DND-41 (cell line): ENCODE measurements around the gene KRT9.

Source experiments
- ATAC-seq: fragments of 200-7000 bp; cut with Tn5 transposase; 3 replicates; pipeline ENCODE4 v1.9.1; 2021; ENCODE audit warnings: low read depth; ENCODE audit not compliant: insufficient read depth
- DNase-seq: peaks from one replicate; pipeline ENCODE4 v3.0.0-alpha.2; 2020
- H2AFZ ChIP-seq: 2 replicates; pipeline ENCODE4 v1.6.0; 2012; ENCODE audit warnings: low read depth, low read length
- H3K27ac ChIP-seq: 2 replicates; pipeline ENCODE4 v1.5.1; 2012; ENCODE audit warnings: low read length, inconsistent platforms
- H3K27me3 ChIP-seq: fragments of 200-600 bp; sonication (generic); 2 replicates; pipeline ENCODE4 v1.6.0; 2012; ENCODE audit warnings: low read length, mild to moderate bottlenecking, inconsistent platforms; ENCODE audit not compliant: insufficient read depth, poor library complexity
- H3K36me3 ChIP-seq: 2 replicates; pipeline ENCODE4 v1.5.1; 2012; ENCODE audit warnings: low read length, inconsistent platforms; ENCODE audit not compliant: insufficient read depth
- H3K4me1 ChIP-seq: 2 replicates; pipeline ENCODE4 v1.5.1; 2012; ENCODE audit warnings: mild to moderate bottlenecking, low read length; ENCODE audit not compliant: insufficient read depth
- H3K4me2 ChIP-seq: 2 replicates; pipeline ENCODE4 v1.6.0; 2012; ENCODE audit warnings: mild to moderate bottlenecking, moderate library complexity, low read length, inconsistent platforms; ENCODE audit not compliant: insufficient read depth
- H3K4me3 ChIP-seq, 2 experiments: fragments of 200-600 bp in 1 of 2; shearing (Covaris generic) in 1 of 2; 2 replicates each; pipeline ENCODE4 v1.5.1; 2012 to 2016; ENCODE audit warnings: inconsistent platforms in 2 of 2, low read length in 2 of 2, mild to moderate bottlenecking in 2 of 2, low read depth in 1 of 2, moderate library complexity in 1 of 2
- H3K79me2 ChIP-seq: 2 replicates; pipeline ENCODE4 v1.6.0; 2012; ENCODE audit warnings: low read length, inconsistent platforms; ENCODE audit not compliant: insufficient read depth
- H3K9ac ChIP-seq: 2 replicates; pipeline ENCODE4 v1.6.0; 2012; ENCODE audit warnings: low read depth, mild to moderate bottlenecking, inconsistent platforms, low read length, moderate library complexity
- H3K9me3 ChIP-seq: 2 replicates; pipeline ENCODE4 v1.5.1; 2012; ENCODE audit warnings: low read length, moderate library complexity, mild to moderate bottlenecking, inconsistent platforms; ENCODE audit not compliant: insufficient read depth, severe bottlenecking
- H4K20me1 ChIP-seq: 2 replicates; pipeline ENCODE4 v1.6.0; 2012; ENCODE audit warnings: low read length; ENCODE audit not compliant: insufficient read depth
- EZH2 ChIP-seq: IDR thresholded peaks from 3 replicates; pipeline ENCODE4 v1.6.1; 2012; ENCODE audit warnings: borderline replicate concordance, low read depth, mild to moderate bottlenecking, moderate library complexity, low read length, inconsistent platforms; ENCODE audit not compliant: severe bottlenecking
- TF ChIP-seq, protein P1 (sequence below): IDR thresholded peaks from 2 replicates; pipeline ENCODE4 v1.5.1; 2012; ENCODE audit warnings: borderline replicate concordance, low read length, moderate library complexity, mild to moderate bottlenecking; ENCODE audit not compliant: poor library complexity, severe bottlenecking; ENCODE audit errors: extremely low read depth

KRT9 gene

DNA sequence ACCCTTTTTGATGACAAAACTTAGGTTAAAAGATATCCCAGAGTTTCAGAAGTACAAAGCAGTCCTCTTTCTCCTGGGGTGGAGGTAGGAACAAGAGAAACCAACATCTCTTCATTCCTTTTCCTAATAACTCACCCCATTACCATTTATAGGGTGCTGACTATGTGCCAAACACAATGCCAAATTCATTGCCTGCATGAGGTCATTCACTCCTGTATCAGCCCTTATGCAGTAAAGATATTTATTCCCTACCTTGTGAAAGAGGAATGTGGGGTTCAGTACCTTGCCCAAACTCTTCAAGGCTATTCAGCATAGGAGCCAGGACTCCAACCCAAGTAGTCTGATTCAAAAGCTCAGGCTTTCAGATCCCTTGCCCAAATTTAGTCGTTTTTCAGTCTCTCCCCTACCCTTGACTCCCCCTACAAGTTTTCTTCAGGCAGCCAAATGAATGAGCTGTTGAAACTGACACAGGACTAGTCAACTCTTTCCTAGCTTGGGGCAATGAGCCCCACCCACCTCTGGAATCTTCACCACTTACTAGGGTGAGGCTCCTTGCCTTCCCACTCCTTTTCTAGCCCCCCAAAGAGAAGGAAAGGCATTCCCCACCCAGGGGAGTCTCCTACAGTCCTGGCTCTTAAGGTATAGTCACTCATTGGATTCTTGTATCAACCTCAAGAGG, 9.0 kb upstream of the KRT9 start:
- Histone ChIP-seq H3K27ac (no peak overlapping the region), H3K4me1 (no peaks in the 10 kb centered on the region), H3K9me3 (no peaks in the 10 kb centered on the region), H3K9ac (no peak overlapping the region), H3K4me3 (no peak overlapping the region), H3K79me2 (no peaks in the 10 kb centered on the region), H3K27me3 (peaks cover 4% of the 10 kb centered on the region), H2AFZ (no peak overlapping the region), H3K4me2 (no peak overlapping the region), H3K36me3 (no peaks in the 10 kb centered on the region), H4K20me1 (0 out of 2 replicates have a peak, but pooled peaks cover 3% of the 10 kb centered on the region)
- TF ChIP-seq EZH2, result no peak
- TF ChIP-seq, protein P1, sequence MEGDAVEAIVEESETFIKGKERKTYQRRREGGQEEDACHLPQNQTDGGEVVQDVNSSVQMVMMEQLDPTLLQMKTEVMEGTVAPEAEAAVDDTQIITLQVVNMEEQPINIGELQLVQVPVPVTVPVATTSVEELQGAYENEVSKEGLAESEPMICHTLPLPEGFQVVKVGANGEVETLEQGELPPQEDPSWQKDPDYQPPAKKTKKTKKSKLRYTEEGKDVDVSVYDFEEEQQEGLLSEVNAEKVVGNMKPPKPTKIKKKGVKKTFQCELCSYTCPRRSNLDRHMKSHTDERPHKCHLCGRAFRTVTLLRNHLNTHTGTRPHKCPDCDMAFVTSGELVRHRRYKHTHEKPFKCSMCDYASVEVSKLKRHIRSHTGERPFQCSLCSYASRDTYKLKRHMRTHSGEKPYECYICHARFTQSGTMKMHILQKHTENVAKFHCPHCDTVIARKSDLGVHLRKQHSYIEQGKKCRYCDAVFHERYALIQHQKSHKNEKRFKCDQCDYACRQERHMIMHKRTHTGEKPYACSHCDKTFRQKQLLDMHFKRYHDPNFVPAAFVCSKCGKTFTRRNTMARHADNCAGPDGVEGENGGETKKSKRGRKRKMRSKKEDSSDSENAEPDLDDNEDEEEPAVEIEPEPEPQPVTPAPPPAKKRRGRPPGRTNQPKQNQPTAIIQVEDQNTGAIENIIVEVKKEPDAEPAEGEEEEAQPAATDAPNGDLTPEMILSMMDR, result no peak
- ATAC-seq, result no peak
- DNase-seq, result no peak

DNA sequence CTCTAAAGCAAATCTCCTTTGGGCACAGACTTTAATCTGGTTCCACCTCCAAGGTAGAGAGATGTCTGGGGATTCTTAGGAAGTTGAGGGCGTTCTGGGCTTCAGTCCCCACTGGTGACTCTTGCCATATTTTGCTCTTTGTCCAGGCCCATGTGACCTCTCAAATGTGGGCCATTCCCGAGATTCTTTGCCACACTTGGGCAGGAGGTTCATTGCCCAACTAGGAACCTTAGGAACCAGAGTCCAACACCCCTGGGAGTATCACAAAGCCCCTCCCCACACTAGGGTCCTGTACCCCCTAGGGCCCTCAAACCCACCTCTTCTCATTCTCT, 8.4 kb upstream of the KRT9 start:
- H2AFZ ChIP-seq, result no peak overlapping the region
- H3K9ac ChIP-seq, result no peak overlapping the region
- H3K4me3 ChIP-seq, result no peak overlapping the region

DNA sequence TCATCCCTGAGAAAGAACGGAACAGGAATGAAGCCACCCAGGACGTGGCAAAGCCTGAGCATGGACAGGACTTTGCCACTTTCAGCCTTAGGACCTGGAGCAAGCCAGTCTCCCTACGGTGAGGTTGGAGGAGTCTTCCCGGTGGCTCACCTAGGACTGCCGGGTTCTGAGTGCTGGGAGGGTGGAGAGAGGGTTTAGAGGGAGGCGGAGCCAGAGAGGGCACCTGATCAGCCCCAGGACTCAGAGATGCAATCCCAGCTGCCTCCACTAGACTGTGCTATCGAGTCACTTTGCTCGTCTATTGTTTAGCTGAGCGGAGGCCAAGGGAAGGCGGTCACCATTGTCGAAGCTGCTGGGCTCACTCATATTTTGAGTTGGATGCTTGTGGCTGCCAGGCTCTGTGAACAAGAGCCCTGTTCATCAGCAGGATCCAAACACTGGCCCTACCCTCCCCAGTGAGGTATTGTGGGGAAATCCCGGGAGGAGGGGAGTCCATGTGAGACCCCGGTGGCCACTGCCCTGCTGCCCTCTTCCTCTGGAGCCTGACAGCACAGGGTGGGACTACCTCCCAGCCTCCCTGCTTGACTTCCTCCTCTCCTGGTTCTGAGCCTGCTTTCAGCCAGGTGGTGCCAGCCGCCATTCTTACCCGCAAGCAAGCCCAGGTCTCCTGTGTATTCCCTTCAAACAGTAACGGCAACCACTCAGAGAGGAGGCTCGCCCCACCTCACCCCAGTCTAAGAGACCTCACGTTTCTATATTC, 7.8 kb upstream of the KRT9 start:
- Histone ChIP-seq H3K9ac (no peak overlapping the region), H3K9me3 (no peaks in the 10 kb centered on the region), H3K79me2 (no peaks in the 10 kb centered on the region), H3K4me3 (no peak overlapping the region), H4K20me1 (0 out of 2 replicates have a peak, but pooled peaks cover 3% of the 10 kb centered on the region), H3K4me1 (no peaks in the 10 kb centered on the region), H2AFZ (no peak overlapping the region), H3K27ac (no peak overlapping the region), H3K4me2 (no peak overlapping the region), H3K36me3 (no peaks in the 10 kb centered on the region), H3K27me3 (peaks cover 4% of the 10 kb centered on the region)
- no peak for TF ChIP-seq EZH2
- TF ChIP-seq, protein P1, result peak; percentile 78
- DNase-seq, result peak; percentile 74
- ATAC-seq, result peak; percentile 89

More for the DNA sequence above, 8.4 kb upstream of the KRT9 start:
- 0 out of 2 replicates have a peak, but pooled peaks cover 3% of the 10 kb centered on the region for H4K20me1 ChIP-seq
- DNase-seq, result no peak
- H3K4me2 ChIP-seq, result no peak overlapping the region
- no peak overlapping the region for H3K27ac ChIP-seq
- no peak for ATAC-seq
- H3K27me3 ChIP-seq, result peaks cover 4% of the 10 kb centered on the region
- no peaks in the 10 kb centered on the region for H3K4me1 ChIP-seq
- H3K79me2 ChIP-seq, result no peaks in the 10 kb centered on the region
- TF ChIP-seq, protein P1, result no peak
- no peak for TF ChIP-seq EZH2
- H3K9me3 ChIP-seq, result no peaks in the 10 kb centered on the region
- no peaks in the 10 kb centered on the region for H3K36me3 ChIP-seq
